Peyer's patch (tissue), 4 donors: ENCODE data around the gene CSMD2. TPM values are rescaled to one million over a fixed set of nuclear protein-coding genes. Genes with fewer than 3 reads are reported as not detected.

ENCODE experiments used
- DNase-seq, 3 donors: peaks; one replicate each; pipeline ENCODE4 v3.0.0-alpha.2; 2017 to 2019
- H3K27ac ChIP-seq, 4 donors: fragments of 200-600 bp; sonication (generic); one replicate each; pipeline ENCODE4 v1.5.1; 2016 to 2019
- H3K27me3 ChIP-seq, 2 donors: fragments of 200-600 bp; sonication (generic); one replicate each; pipeline ENCODE4 v1.5.1; 2019
- H3K36me3 ChIP-seq, 3 donors: fragments of 200-600 bp; sonication (generic); one replicate each; pipeline ENCODE4 v1.5.1; 2016 to 2019
- H3K4me1 ChIP-seq, 4 donors: fragments of 200-600 bp; sonication (generic); one replicate each; pipeline ENCODE4 v1.5.1; 2016 to 2019
- H3K4me3 ChIP-seq, 4 donors: fragments of 200-600 bp; sonication (generic); 1 replicate in 3 of 4; 2 replicates in 1 of 4; pipeline ENCODE4 v1.5.1; 2016 to 2019; ENCODE audit warnings: mild to moderate bottlenecking in 1 of 4
- H3K9me3 ChIP-seq, 4 donors: fragments of 200-600 bp; sonication (generic); one replicate each; pipeline ENCODE4 v1.5.1; 2016 to 2019; ENCODE audit warnings: mild to moderate bottlenecking in 1 of 4
- POLR2A ChIP-seq, 2 donors: fragments of 450-650 bp; IDR thresholded peaks; one replicate each; pipeline ENCODE4 v1.5.1; 2017; ENCODE audit warnings: antibody characterized with exemption in 2 of 2, mild to moderate bottlenecking in 2 of 2, moderate library complexity in 2 of 2
- total RNA-seq, 4 donors: library from RNA; depleted of rRNA; stranded (reverse); fragments of >200 nt; gene quantifications; one replicate each; pipeline ENCODE4 v1.1.0, GENCODE V29; 2016
- TF ChIP-seq, protein P1 (sequence below), 6 experiments: fragments of 450-650 bp in 4 of 6; fragments of 200-600 bp in 2 of 6; sonication (generic) in 1 of 6; IDR thresholded peaks; one replicate each; pipeline ENCODE4 v1.5.1; 2017 to 2019; ENCODE audit warnings: antibody characterized with exemption in 6 of 6, mild to moderate bottlenecking in 3 of 6, moderate library complexity in 1 of 6

The CSMD2 gene
- total RNA-seq, 4 donors from 2014 or later = under 0.01 to 1.2 (median 0.70) TPM

DNA sequence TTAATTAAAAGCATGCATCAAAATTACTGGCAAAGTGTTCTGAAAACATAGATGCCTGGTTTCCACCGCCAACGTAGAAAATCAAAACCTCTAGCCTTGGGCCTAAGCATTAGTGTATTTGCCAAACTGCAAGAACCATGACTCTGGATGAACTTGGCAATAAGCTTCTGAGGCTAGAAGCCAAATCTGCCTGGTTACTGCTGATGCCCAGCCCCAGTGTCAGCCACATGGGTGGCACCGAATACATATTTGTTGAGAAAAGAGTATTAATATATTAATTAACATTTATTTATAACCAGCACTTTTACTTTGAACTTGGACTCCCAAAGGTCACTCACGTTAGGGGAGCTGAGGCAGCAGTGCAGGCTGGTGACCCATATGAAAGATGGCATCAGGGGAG is 441.8 kb downstream of the CSMD2 start:
- no peak overlapping the region for H3K4me3 ChIP-seq
- TF ChIP-seq POLR2A (IDR thresholded peaks at IDR 0.05) = no peak
- TF ChIP-seq, protein P1, sequence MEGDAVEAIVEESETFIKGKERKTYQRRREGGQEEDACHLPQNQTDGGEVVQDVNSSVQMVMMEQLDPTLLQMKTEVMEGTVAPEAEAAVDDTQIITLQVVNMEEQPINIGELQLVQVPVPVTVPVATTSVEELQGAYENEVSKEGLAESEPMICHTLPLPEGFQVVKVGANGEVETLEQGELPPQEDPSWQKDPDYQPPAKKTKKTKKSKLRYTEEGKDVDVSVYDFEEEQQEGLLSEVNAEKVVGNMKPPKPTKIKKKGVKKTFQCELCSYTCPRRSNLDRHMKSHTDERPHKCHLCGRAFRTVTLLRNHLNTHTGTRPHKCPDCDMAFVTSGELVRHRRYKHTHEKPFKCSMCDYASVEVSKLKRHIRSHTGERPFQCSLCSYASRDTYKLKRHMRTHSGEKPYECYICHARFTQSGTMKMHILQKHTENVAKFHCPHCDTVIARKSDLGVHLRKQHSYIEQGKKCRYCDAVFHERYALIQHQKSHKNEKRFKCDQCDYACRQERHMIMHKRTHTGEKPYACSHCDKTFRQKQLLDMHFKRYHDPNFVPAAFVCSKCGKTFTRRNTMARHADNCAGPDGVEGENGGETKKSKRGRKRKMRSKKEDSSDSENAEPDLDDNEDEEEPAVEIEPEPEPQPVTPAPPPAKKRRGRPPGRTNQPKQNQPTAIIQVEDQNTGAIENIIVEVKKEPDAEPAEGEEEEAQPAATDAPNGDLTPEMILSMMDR (IDR thresholded peaks at IDR 0.05) = no peak
- DNase-seq = no peak
- no peak overlapping the region for H3K27ac ChIP-seq
- H3K9me3 ChIP-seq = no peaks in the 10 kb centered on the region
- H3K36me3 ChIP-seq = no peaks in the 10 kb centered on the region
- H3K4me1 ChIP-seq = no peaks in the 10 kb centered on the region
- no peaks in the 10 kb centered on the region for H3K27me3 ChIP-seq

DNA sequence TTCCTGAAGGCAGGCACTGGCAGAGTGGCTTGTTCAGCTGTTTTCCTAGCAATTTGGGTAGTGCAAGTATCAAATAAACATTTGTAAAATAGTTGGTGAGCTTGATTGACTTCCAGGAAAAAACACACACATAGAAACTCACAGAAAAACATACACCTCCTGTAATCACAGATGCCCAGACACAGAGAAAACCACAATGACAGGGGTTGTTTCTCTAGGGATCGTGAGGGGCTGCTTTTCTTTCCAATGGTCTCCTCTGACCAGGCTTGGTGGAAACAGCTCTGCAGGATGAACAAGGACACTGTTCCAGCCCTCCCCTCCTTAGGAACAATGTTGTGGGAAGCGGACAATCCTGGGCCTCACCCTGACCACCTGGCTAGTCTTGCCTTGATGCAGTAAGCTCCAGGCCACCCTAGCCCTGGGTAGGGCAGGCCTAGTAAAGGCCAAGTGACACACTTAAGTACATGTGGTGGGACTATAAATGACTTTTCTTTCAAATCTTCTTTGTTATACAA is 443.7 kb downstream of the CSMD2 start:
- TF ChIP-seq, protein P1 (IDR thresholded peaks at IDR 0.05) = no peak
- no peak for TF ChIP-seq POLR2A (IDR thresholded peaks at IDR 0.05)
- Histone ChIP-seq H3K27ac (no peak overlapping the region), H3K27me3 (no peaks in the 10 kb centered on the region), H3K9me3 (no peaks in the 10 kb centered on the region), H3K4me3 (no peak overlapping the region), H3K4me1 (no peaks in the 10 kb centered on the region), H3K36me3 (no peaks in the 10 kb centered on the region)
- no peak for DNase-seq

DNA sequence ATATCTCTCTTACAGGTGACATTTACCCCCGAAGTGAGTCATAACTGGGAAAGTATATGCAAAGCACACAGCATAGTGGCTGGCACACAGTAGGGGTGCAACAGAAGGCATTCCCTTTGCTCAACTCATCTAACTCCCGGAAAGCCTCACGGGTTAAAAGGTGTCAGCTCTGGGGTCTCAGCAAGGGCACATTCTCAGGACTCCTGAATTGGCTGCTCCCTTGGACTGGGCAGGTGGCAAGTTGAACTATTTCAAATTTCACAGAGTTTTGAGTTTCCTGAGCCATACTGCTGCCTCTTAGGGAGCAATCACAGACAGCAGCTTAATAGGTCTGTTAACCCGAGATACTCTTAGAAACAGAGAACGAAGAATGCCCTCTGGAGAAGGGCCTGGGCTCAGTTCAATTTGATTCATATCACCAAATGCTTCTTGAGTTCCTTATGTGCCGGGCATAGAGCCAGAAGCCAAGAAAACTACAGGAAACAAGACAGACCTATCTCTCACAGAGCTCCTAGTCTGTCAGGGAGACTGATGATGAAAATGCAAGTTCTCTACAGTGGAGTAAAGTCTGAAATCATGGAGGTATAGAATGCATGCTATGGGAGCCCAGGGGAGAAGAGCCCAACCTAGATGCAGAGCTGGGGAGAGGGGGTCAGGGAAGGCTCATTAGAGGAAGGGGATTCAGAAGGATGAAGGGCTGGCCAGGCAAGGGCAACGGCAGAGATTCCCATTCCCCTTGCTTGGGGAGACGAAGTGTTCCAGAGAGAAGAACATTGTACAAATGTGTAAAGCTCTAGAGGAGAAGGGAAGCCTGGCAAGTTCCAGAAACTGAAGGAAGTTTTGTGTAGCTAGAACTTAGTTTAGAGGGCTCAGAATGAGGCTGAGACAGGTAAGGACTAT is 445.0 kb downstream of the CSMD2 start:
- Histone ChIP-seq H3K36me3 (no peaks in the 10 kb centered on the region), H3K4me1 (no peaks in the 10 kb centered on the region), H3K27ac (no peak overlapping the region), H3K4me3 (no peak overlapping the region), H3K9me3 (no peaks in the 10 kb centered on the region), H3K27me3 (no peaks in the 10 kb centered on the region)
- peak in 1 of 3 donors; percentile 15 for DNase-seq
- TF ChIP-seq POLR2A (IDR thresholded peaks at IDR 0.05) = no peak
- TF ChIP-seq, protein P1 (IDR thresholded peaks at IDR 0.05) = no peak

DNA sequence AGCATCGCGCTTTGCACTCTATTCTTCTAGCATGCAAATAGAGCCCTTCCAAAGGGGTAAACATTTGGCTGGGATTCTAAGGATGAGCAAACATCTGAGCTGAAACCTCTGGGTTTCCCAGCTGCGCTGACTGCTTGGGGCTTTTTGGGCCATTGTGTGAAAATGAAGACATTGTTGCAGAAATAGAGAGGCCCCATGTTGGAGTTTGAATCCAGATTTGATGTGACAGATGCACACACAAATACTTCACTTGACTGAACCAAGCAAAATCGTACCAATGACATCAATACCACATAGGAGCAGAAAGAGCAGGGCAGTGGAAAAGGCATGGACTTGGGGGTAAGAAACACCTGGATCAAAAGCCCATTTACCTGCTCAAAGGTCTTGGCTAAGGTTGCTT is 445.7 kb downstream of the CSMD2 start:
- Histone ChIP-seq H3K4me1 (no peaks in the 10 kb centered on the region), H3K27me3 (no peaks in the 10 kb centered on the region), H3K4me3 (no peak overlapping the region), H3K27ac (no peak overlapping the region), H3K9me3 (no peaks in the 10 kb centered on the region), H3K36me3 (no peaks in the 10 kb centered on the region)
- TF ChIP-seq POLR2A (IDR thresholded peaks at IDR 0.05) = no peak
- TF ChIP-seq, protein P1 (IDR thresholded peaks at IDR 0.05) = no peak
- no peak for DNase-seq

DNA sequence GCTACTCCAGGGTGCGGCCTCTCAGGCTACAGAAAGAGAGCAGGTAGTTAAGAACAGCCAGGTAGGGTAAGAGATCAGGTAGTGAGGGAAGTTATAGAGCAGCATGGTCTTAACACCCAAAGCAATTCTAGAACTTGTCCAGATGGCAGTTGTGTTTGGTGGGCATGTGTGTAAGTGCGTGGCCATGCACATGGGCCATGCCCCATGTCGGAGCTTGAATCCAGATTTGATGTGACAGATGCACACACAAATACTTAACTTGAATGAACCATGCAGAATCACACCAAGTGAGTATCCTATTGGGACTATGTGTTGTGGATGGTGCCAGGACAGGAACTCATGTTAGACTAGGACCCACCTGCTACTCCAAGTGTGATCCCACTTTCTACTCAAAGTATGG is 446.8 kb downstream of the CSMD2 start:
- no peak overlapping the region for H3K27ac ChIP-seq
- H3K27me3 ChIP-seq = no peaks in the 10 kb centered on the region
- DNase-seq = no peak
- TF ChIP-seq, protein P1 (IDR thresholded peaks at IDR 0.05) = no peak
- TF ChIP-seq POLR2A (IDR thresholded peaks at IDR 0.05) = no peak
- H3K4me3 ChIP-seq = no peak overlapping the region
- no peaks in the 10 kb centered on the region for H3K36me3 ChIP-seq
- H3K9me3 ChIP-seq = no peaks in the 10 kb centered on the region
- no peaks in the 10 kb centered on the region for H3K4me1 ChIP-seq
